Keratinocyte (primary cell): ENCODE results near the gene R3HDM2.

Experiments
- EZH2 ChIP-seq: IDR thresholded peaks from one replicate; pipeline ENCODE4 v1.6.1; 2012; ENCODE audit warnings: inconsistent platforms, mild to moderate bottlenecking, low read length, moderate library complexity
- TF ChIP-seq, protein P1 (sequence below), 3 experiments: IDR thresholded peaks in 1 of 3; conservative IDR thresholded peaks in 1 of 3; optimal IDR thresholded peaks in 1 of 3; 2 replicates in 2 of 3; 3 replicates in 1 of 3; pipeline versions ENCODE3 to v1.5.1; 2011; ENCODE audit warnings: low read length in 3 of 3, mild to moderate bottlenecking in 3 of 3, moderate library complexity in 2 of 3, control low read depth in 1 of 3, inconsistent platforms in 1 of 3; ENCODE audit not compliant: insufficient read depth in 2 of 3; ENCODE audit errors: extremely low read depth in 1 of 3

DNA sequence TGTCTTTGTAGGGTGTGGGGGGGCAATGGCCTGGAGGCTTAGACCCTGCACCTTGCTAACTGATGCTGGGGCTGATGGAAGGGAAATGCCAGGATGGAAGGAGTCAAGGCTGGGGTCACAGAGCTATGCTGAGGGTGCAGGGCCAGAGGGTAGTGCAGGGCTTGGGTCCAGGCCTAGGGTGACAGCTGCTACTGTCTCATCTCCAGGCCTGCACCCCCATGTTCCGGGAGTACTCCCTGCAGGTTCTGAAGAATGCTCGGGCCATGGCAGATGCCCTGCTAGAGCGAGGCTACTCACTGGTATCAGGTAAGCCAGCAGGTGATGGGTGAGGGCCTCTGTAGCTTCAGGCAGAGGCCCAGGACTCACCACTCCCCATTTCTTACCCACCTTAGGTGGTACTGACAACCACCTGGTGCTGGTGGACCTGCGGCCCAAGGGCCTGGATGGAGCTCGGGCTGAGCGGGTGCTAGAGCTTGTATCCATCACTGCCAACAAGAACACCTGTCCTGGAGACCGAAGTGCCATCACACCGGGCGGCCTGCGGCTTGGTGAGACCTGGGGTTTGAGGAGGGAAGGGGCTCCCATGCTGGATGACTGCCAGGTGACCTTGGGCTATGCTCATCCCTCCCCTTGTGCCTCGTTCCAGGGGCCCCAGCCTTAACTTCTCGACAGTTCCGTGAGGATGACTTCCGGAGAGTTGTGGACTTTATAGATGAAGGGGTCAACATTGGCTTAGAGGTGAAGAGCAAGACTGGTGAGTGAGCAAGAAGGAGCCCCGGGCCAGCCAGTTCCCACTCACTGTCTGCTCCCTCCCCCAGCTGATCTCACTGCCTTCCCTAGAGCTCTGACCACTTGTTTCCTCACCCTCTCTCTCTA is 197.2 kb downstream of the R3HDM2 start:
- TF ChIP-seq, protein P1, sequence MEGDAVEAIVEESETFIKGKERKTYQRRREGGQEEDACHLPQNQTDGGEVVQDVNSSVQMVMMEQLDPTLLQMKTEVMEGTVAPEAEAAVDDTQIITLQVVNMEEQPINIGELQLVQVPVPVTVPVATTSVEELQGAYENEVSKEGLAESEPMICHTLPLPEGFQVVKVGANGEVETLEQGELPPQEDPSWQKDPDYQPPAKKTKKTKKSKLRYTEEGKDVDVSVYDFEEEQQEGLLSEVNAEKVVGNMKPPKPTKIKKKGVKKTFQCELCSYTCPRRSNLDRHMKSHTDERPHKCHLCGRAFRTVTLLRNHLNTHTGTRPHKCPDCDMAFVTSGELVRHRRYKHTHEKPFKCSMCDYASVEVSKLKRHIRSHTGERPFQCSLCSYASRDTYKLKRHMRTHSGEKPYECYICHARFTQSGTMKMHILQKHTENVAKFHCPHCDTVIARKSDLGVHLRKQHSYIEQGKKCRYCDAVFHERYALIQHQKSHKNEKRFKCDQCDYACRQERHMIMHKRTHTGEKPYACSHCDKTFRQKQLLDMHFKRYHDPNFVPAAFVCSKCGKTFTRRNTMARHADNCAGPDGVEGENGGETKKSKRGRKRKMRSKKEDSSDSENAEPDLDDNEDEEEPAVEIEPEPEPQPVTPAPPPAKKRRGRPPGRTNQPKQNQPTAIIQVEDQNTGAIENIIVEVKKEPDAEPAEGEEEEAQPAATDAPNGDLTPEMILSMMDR (optimal IDR thresholded peaks at IDR 0.05 in 1 of 3, IDR thresholded peaks at IDR 0.05 in 1 of 3, conservative IDR thresholded peaks at IDR 0.05 in 1 of 3; ENCODE audit: extremely low read depth in 1 of 3, insufficient read depth in 2 of 3, low read length in 3 of 3), result no peak
- no peak for TF ChIP-seq EZH2
